Middle frontal gyrus (tissue), 1 donor: ENCODE data around the gene TRAPPC10.

Source experiments
- DNase-seq: peaks from one replicate; pipeline ENCODE4 v3.0.0-alpha.2; 2015; ENCODE audit warnings: low spot score; ENCODE audit errors: extremely low spot score

Gene TRAPPC10

DNA sequence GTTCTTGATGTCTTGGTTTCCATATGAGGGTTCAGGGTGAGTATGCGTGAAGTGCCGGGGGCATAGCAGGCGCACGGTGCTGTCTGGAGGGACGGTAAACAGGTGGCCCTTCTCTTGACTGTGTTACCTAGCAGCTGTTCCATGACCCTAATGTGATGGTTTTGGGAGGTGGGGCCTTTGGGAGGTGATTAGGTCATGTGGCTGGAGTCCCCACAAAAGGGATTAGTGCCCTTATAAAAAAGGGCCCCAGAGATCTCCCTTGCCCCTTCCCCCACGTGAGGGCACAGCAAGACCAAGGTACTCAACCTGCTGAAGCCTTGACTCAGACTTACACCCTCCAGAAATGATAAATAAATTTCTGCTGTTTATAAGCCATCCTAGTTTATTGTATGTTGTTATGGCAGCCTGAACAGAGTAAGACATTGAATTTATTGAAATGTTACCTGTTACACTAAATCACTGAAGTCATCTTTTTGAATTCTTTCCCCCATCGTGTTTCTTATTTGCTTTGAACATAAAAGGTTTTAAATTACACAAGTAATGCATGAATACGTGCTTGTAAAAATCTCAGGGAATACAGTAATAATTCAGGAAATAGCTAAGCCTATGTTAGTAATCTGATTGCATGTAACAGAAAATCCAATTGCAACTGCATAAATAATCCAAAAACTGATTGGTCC lies 15.6 kb downstream of the TRAPPC10 start:
- no peak for DNase-seq

DNA sequence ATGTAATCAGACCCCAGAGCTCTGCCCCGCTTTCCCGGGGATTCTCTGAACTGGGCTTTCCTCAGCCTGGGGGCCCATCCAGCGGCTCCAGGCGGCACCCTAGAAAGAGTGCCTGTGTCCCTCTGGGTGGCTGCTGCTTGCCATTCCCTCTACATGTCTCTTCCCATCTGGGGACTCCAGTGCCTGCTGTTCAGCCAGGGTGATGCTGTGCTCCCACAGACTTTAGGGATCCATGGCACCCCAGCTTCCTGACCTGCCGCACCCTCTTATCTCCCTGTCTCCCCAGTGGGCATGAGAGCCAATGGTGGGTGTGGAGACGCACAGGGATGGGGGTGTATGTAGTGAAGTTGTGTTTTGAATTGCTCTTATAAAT lies 16.2 kb downstream of the TRAPPC10 start:
- no peak for DNase-seq

DNA sequence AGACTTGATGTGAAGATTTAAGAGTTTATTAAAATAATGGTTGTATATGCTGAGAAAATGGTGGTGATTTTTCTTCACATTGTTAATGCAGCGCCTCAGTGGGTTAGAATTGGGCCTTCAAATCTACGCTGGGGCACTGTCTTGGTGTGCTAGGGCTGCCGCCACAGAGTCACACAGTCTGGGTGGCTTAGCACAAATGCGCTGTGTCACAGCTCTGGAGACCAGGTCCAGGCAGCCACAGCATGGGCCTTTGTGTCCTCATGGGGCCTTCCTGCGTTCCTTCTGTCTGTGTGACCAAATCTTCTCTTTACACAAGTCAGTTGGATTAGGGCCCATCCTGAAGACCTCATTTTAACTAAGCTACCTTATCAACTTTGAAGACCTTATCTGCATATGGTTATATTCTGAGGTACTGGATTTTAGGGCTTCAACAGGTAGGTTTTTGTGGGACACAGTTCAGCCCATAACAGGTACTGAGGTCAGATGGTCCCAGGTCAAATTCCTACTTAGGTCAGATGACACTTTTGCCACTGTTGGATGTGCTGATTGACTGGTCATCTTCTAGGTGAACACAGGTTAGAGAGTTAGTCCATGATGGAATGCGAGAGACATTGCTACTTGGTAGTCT lies 17.5 kb downstream of the TRAPPC10 start:
- DNase-seq: no peak

GRCh38 chr21:44035244-44035643 lies 23.1 kb downstream of the TRAPPC10 start:
- DNase-seq: no peak

DNA sequence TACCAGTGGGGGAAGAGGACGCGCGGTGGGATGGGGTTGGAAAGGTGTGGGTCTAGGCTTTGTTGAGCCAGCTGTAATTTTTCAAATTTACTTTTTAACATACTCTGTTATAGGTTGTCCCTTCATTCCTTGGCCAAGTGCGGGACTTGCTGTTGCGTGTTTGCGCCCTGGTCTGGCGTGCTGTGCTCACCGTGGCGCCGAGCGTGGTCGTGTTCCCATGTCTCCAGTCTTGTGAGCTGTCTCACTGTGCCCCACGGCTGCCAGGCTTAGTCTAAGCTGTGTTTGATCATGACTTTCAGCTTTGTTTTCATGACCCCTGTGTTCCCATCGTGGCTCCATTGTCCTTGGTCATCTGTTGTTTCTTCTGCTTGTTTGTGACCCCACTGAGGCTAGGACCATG lies 26.0 kb downstream of the TRAPPC10 start:
- no peak for DNase-seq

DNA sequence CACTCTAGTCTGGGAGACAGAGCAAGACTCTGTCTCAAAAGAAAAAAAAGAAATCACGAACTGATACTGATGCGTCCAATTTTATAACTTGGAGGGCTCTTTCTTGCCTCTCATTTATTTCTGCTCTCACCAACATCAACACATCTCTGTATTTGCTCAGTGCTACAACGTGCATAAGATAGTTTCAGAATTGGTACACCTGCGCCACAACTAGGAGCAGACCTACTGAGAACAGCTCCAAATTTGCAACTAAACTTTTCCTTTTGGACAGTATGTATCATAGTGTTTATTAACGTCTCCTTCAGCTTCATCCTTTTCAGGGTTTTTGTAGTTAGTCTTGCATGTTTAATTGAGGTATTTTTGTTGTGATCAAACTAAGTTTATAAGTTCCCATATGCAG lies 27.7 kb downstream of the TRAPPC10 start:
- no peak for DNase-seq

DNA sequence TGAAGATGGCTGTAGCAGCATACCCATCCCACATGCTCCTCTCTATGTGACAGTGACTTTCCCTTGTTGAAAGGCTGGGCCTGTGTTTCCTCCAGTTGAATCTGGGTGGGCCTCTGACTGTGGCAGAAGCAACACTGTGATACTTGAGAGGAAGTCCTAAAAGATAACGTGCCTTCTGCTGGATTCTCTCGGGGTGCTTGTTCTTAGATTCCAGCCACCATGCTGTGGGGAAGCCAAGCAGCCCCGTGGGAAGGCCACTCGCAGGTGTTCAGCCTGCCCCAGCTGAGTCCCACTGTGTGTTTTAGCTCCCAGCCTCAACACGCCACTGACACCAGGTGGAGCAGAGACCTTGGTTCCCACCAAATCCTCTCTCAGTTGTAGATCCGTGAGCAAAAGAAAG lies 31.5 kb downstream of the TRAPPC10 start:
- no peak for DNase-seq

GRCh38 chr21:44046734-44047133 lies 34.6 kb downstream of the TRAPPC10 start:
- DNase-seq: no peak

DNA sequence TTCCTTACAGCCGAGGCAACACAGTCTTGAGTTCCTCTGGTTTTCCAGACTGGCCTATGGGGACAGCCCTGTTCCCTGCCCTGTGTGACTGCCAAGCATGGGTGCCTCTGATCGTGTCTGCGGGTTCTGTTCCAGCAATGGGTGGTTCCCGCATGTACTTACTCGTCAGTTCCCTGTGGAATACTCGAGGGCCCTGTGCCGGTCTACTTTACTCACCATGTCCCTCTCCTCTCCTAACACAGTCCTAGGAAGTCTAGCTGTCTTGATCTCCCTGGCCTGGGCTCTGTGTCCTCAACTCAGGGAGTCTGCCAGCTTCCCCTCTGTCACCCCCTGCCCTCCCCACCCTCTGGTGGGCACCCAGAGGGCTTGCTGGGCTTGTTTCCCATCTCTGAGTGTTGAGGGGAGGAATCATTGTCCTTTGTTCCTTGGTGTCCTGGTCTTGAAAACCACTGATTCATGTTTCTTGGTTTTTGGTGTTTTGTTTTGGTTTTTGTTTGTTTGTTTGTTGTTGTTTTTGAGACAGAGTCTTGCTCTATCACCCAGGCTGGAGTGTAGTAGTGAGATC lies 36.0 kb downstream of the TRAPPC10 start:
- no peak for DNase-seq

DNA sequence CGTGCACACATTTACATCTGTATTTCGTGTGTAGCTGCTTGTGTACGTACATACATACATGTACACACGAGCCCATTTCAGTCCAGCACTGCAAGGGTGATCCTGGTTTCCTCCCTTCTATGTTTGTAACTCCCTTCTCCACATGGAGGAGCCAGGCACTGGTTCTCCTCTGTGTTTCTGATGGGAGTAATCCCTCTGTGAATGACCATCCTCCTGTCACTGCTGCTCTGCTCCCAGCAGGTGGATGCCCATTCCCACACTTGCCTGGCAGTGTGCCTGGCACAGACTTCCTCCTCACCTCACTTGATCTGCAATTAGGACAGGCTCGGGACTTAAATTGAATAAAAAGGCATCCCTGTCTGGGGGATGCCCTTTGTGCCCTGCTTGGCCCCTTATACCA lies 37.1 kb downstream of the TRAPPC10 start:
- no peak for DNase-seq

- DNase-seq: no peak
Observed at GRCh38 chr21:44049606-44050005, 37.5 kb downstream of the TRAPPC10 start.

- DNase-seq: no peak
Observed at GRCh38 chr21:44050276-44050675, 38.2 kb downstream of the TRAPPC10 start.

GRCh38 chr21:44051462-44051941 lies 39.4 kb downstream of the TRAPPC10 start:
- DNase-seq: no peak

GRCh38 chr21:44052071-44052829 lies 40.1 kb downstream of the TRAPPC10 start:
- no peak for DNase-seq

- no peak for DNase-seq
Observed at GRCh38 chr21:44052830-44053226, 40.7 kb downstream of the TRAPPC10 start.

GRCh38 chr21:44053567-44053966 lies 41.5 kb downstream of the TRAPPC10 start:
- DNase-seq: no peak

GRCh38 chr21:44054710-44055109 lies 42.6 kb downstream of the TRAPPC10 start:
- DNase-seq: no peak

DNA sequence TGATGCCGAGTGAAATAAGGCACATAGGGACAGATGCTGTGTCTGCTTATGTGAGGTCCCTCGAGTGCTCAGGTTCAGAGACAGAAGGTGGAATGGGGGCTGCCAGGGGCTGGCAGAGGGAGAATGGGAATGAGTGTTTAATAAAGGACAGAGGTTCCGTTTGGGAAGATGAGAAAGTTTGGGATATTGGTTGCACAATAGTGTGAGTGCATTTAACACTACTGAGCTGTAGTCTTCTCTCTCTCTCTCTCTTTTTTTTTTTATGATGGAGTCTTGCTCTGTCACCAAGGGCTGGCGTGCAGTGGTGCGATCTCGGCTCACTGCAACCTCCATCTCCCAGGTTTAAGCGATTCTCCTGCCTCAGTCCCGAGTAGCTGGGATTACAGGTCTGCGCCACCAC lies 44.9 kb downstream of the TRAPPC10 start:
- DNase-seq: no peak

GRCh38 chr21:44057960-44058651 lies 46.0 kb downstream of the TRAPPC10 start:
- DNase-seq: no peak

- no peak for DNase-seq
Observed at GRCh38 chr21:44058652-44058964, 46.5 kb downstream of the TRAPPC10 start.

DNA sequence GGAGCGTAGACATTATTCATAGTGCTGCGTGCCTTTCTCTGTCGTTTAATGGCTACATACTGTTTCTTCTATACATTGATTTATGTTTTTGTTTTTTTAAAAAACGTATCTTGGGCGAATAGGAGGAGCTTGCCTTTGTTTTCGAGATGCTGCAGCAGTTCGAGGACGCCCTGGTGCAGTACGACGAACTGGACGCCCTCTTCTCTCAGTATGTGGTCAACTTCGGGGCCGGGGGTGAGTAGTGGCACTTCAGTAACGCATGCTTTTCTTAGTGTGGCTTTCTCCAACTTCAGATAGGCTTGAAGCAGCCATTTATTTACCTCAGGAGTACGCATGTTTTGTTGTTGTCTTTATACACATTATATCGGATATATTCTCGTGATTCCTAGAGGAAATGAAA lies 46.9 kb downstream of the TRAPPC10 start:
- no peak for DNase-seq

GRCh38 chr21:44059710-44060109 lies 47.6 kb downstream of the TRAPPC10 start:
- DNase-seq: no peak
